ENCODE results near the gene UCP2.
A peak's percentile ranks its signal among the peaks of the same experiment; 100 is the strongest.

The UCP2 gene

DNA sequence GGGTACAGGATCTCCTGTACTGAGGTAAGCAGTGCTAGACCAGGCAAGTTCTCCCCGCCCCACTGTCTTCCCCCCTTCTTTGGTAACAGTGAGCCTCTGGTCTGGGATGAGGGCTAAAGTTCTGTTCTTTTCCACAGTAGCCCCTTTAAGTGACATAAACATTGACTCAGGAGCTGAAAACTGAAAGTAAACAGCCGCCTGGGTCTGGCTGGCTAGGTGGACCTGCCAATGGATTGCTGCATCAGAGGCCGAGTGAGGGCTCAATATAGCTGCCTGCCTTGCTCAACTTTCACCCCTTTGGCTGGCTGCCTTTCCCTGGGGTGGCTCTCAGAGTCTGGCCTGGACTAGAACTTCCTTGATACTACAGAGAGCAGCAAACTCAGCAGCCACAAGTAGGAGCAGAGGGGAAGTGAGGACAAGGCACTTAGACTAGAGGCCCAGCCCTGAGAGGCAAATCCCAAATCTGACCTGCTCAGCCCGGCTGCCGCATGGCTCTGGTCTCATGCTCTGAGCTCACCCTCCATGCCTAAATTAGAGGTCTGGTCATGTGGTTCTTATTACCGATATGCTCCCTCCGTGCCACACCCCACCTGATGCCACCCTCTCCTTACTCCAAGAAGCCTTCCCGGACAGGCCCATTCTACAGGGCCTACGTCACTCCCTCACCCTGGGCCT is 35.8 kb upstream of the UCP2 start:
- H3K27me3 ChIP-seq (replicated peaks): no peaks in the 10 kb centered on the region
- TF ChIP-seq, protein P1, sequence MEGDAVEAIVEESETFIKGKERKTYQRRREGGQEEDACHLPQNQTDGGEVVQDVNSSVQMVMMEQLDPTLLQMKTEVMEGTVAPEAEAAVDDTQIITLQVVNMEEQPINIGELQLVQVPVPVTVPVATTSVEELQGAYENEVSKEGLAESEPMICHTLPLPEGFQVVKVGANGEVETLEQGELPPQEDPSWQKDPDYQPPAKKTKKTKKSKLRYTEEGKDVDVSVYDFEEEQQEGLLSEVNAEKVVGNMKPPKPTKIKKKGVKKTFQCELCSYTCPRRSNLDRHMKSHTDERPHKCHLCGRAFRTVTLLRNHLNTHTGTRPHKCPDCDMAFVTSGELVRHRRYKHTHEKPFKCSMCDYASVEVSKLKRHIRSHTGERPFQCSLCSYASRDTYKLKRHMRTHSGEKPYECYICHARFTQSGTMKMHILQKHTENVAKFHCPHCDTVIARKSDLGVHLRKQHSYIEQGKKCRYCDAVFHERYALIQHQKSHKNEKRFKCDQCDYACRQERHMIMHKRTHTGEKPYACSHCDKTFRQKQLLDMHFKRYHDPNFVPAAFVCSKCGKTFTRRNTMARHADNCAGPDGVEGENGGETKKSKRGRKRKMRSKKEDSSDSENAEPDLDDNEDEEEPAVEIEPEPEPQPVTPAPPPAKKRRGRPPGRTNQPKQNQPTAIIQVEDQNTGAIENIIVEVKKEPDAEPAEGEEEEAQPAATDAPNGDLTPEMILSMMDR (IDR thresholded peaks at IDR 0.05; ENCODE audit: low read depth, low read length, missing control alignments): no peak
- no peaks in the 10 kb centered on the region for H3K36me3 ChIP-seq (replicated peaks)
- no peak overlapping the region for H3K4me3 ChIP-seq (ENCODE audit: low read depth, low read length)
- peak; percentile 41 for DNase-seq
- no peak overlapping the region for H3K27ac ChIP-seq
- in situ Hi-C loops (cut with HindIII; ENCODE audit: low pct_ligation_motif_present, low sequenced_read_pairs): no loop called here

DNA sequence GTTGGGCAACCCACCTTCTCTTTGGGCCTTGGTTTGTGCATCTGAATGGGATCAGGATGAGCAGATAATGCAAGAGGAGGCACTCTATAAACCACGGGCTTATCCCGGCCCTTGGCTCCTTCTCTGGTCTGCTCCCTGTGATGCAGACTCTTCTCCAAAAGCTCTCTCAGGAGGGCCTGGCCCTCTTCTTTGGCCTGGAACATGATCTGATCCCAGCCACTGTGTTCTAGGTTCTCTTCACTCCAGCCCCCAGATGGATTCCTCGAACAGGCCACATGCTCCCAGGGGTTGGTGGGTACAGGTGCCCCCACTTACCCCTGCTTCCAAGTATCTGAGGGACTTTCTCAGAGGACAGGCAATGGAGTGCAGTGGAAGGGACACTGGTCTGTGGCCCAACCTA is 35.0 kb upstream of the UCP2 start:
- TF ChIP-seq, protein P1 (IDR thresholded peaks at IDR 0.05; ENCODE audit: low read depth, low read length, missing control alignments): no peak
- H3K27ac ChIP-seq: no peak overlapping the region
- DNase-seq: no peak
- no peaks in the 10 kb centered on the region for H3K27me3 ChIP-seq (replicated peaks)
- no peak overlapping the region for H3K4me3 ChIP-seq (ENCODE audit: low read depth, low read length)
- no peaks in the 10 kb centered on the region for H3K36me3 ChIP-seq (replicated peaks)
- in situ Hi-C loops (cut with HindIII; ENCODE audit: low pct_ligation_motif_present, low sequenced_read_pairs): no loop called here

DNA sequence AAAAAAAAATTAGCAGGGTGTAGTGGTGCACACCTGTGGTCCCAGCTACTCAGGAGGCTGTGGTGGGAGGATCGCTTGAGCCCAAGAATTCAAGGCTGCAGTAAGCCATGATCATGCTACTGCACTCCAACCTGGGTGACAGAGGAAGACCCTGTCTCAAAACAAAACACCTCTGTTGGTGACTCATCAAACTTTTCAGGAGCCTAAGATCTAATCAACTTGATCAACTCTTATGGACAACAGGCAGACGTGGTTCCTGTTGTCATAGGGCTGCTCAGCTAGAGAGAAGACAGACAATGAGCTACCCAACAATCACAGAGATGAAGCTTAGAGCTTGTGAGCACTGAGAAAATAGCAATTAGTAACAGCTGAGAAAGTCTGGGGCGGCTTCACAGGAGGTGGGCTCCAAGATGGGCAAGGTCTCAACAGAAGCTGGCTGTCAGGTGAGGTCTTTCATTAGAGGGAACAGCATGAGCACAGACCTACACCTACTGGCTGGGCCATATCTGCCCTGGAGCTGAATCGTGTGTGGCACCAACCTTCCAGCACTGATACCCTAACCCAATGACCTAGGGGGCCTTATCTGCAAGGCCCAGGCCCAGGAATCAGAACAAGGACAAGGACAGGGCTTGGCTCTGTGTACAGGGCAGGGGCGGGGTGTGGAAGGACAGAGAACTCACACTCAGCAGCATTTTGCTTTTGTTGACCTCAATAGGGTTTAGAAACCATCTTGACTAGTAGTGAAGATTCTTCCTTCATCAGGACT is 33.5 kb upstream of the UCP2 start:
- no peak overlapping the region for H3K4me3 ChIP-seq (ENCODE audit: low read depth, low read length)
- no peak for DNase-seq

DNA sequence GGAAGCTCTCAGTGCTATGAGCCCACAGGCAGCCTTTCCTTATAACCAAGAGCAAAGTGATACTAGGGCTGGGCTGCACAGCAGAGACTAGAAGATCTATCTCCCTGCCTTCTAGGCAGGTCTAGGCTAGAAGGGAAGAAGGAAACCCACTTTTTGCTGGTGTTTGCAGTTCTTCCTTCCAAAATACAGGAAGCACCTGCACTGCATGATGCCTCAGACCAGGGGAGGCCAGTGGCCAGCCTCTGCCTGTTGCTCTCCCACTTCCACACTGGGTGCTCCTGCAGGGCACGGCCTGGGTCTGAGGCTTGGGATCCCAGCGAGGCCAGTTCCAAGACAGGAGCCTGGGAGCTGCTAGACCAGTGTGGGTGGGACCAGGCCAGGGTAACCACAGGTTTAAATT is 32.2 kb upstream of the UCP2 start:
- TF ChIP-seq, protein P1 (IDR thresholded peaks at IDR 0.05; ENCODE audit: low read depth, low read length, missing control alignments): no peak
- DNase-seq: no peak
- no peaks in the 10 kb centered on the region for H3K36me3 ChIP-seq (replicated peaks)

More for the DNA sequence above, 33.5 kb upstream of the UCP2 start:
- TF ChIP-seq, protein P1 (IDR thresholded peaks at IDR 0.05; ENCODE audit: low read depth, low read length, missing control alignments): no peak
- in situ Hi-C loops (cut with HindIII; ENCODE audit: low pct_ligation_motif_present, low sequenced_read_pairs): no loop called here
- H3K27me3 ChIP-seq (replicated peaks): no peaks in the 10 kb centered on the region
- H3K27ac ChIP-seq: no peak overlapping the region
- H3K36me3 ChIP-seq (replicated peaks): no peaks in the 10 kb centered on the region

DNA sequence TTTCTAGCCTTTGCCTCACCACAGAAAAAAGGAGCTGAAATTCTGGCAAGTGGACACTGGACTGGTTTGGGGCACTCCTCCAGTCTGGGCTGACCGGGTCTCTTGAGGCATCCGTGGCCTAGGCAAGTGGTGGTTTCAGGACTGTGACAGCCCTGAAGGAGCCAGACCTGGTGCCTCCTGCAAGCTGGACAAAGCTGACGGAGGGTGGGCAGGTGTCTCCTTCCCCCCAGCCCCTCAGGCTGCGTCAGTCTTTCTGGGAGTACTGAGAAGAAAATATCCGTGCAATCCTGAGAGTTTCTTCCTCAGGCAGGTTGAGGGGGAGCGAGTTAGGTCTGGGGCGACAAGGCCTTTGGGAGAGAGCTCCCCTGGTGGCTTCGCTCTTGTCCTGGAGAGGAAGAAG is 30.5 kb upstream of the UCP2 start:
- Histone ChIP-seq H3K27me3 (replicated peaks) (no peaks in the 10 kb centered on the region), H3K27ac (no peak overlapping the region), H3K36me3 (replicated peaks) (no peaks in the 10 kb centered on the region), H3K4me3 (ENCODE audit: low read depth, low read length) (no peak overlapping the region)
- DNase-seq: no peak
- TF ChIP-seq, protein P1 (IDR thresholded peaks at IDR 0.05; ENCODE audit: low read depth, low read length, missing control alignments): no peak
- in situ Hi-C loops (cut with HindIII; ENCODE audit: low pct_ligation_motif_present, low sequenced_read_pairs): no loop called here

More for the DNA sequence above, 32.2 kb upstream of the UCP2 start:
- Histone ChIP-seq H3K27me3 (replicated peaks) (no peaks in the 10 kb centered on the region), H3K4me3 (ENCODE audit: low read depth, low read length) (no peak overlapping the region), H3K27ac (no peak overlapping the region)
- in situ Hi-C loops (cut with HindIII; ENCODE audit: low pct_ligation_motif_present, low sequenced_read_pairs): no loop called here

Data from brain microvascular endothelial cell (primary cell).